ENCODE data around the gene BMPR1B.

DNA sequence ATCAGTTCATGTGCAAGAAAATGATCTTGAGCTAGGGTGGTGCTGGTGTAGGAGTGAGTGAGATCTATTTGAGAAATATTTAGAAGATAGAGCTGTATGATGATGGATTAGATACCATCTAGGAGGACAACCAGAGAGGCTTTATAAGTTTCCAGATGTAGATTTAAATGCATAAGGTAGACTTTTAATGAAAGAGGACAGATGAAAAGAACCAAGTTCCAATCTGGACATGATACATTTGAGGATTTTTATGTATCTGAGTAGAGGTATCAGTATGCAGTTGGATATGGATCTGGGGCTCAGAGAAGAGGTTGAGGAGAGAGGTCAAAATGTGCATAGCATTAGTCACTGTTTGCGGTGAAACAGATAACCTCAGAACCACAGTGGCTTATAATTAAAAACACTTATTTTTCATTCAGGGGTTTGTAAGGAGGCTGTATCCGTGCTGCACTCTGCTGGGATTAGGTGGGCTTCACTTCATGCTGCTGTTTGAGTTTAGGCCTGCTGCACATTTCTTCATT is 348.7 kb downstream of the BMPR1B start:
- TF ChIP-seq POLR2A (IDR thresholded peaks at IDR 0.05): no peak
- TF ChIP-seq, protein P1, sequence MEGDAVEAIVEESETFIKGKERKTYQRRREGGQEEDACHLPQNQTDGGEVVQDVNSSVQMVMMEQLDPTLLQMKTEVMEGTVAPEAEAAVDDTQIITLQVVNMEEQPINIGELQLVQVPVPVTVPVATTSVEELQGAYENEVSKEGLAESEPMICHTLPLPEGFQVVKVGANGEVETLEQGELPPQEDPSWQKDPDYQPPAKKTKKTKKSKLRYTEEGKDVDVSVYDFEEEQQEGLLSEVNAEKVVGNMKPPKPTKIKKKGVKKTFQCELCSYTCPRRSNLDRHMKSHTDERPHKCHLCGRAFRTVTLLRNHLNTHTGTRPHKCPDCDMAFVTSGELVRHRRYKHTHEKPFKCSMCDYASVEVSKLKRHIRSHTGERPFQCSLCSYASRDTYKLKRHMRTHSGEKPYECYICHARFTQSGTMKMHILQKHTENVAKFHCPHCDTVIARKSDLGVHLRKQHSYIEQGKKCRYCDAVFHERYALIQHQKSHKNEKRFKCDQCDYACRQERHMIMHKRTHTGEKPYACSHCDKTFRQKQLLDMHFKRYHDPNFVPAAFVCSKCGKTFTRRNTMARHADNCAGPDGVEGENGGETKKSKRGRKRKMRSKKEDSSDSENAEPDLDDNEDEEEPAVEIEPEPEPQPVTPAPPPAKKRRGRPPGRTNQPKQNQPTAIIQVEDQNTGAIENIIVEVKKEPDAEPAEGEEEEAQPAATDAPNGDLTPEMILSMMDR (IDR thresholded peaks at IDR 0.05): no peak

Data from lower leg skin (tissue), 3 donors.